IPS-18c (cell line): ENCODE data around the gene PLA2G5.
"Not testable (repeated sequence)": the region's sequence is repeated elsewhere in the genome, so short reads cannot be mapped to it uniquely, and the experiment has no call there.

ENCODE experiments used
- H3K4me3 ChIP-seq: 2 replicates; pipeline ENCODE4 v1.7.0; 2013; ENCODE audit warnings: low read depth, mild to moderate bottlenecking, low read length, moderate library complexity; ENCODE audit not compliant: insufficient read depth
- H3K9me3 ChIP-seq: one replicate; pipeline ENCODE4 v1.6.1; 2013; ENCODE audit warnings: mild to moderate bottlenecking, low read length, moderate library complexity; ENCODE audit not compliant: control insufficient read depth, insufficient read depth

Gene PLA2G5

GRCh38 chr1:20069874-20070273, at the start of gene PLA2G5:
Gene PLA2G5, plus strand, starts transcription at chr1:20070194. Its CDS starts 14,637 bp downstream, at chr1:20084831.
- no peaks in the 10 kb centered on the region for H3K9me3 ChIP-seq
- H3K4me3 ChIP-seq, result no peak within 1 kb of the TSS

- Histone ChIP-seq H3K9me3 (no peaks in the 10 kb centered on the region), H3K4me3 (no peak overlapping the region)
Measured at GRCh38 chr1:20028125-20028524, 41.9 kb upstream of the PLA2G5 start.

- Histone ChIP-seq H3K4me3 (no peak overlapping the region), H3K9me3 (no peaks in the 10 kb centered on the region)
Measured at GRCh38 chr1:20028726-20029125, 41.3 kb upstream of the PLA2G5 start.

GRCh38 chr1:20029178-20029912, 40.6 kb upstream of the PLA2G5 start:
- Histone ChIP-seq H3K4me3 (no peak overlapping the region; the same call in 1 of the 2 replicates), H3K9me3 (no peaks in the 10 kb centered on the region)

- H3K4me3 ChIP-seq, result not testable (repeated sequence)
Measured at GRCh38 chr1:20030436-20031151, 39.4 kb upstream of the PLA2G5 start.

GRCh38 chr1:20031161-20031560, 38.8 kb upstream of the PLA2G5 start:
- H3K4me3 ChIP-seq, result no peak overlapping the region

More at GRCh38 chr1:20030436-20031151, 39.4 kb upstream of the PLA2G5 start:
- not testable (repeated sequence) for H3K9me3 ChIP-seq

GRCh38 chr1:20031836-20032235, 38.2 kb upstream of the PLA2G5 start:
- Histone ChIP-seq H3K9me3 (no peaks in the 10 kb centered on the region), H3K4me3 (no peak overlapping the region)

More at GRCh38 chr1:20031161-20031560, 38.8 kb upstream of the PLA2G5 start:
- no peaks in the 10 kb centered on the region for H3K9me3 ChIP-seq

- no peak overlapping the region for H3K4me3 ChIP-seq
- H3K9me3 ChIP-seq, result no peaks in the 10 kb centered on the region
Measured at GRCh38 chr1:20032425-20032824, 37.6 kb upstream of the PLA2G5 start.

GRCh38 chr1:20033420-20033819, 36.6 kb upstream of the PLA2G5 start:
- no peaks in the 10 kb centered on the region for H3K9me3 ChIP-seq
- no peak overlapping the region for H3K4me3 ChIP-seq

GRCh38 chr1:20035114-20035513, 34.9 kb upstream of the PLA2G5 start:
- no peak overlapping the region for H3K4me3 ChIP-seq
- no peaks in the 10 kb centered on the region for H3K9me3 ChIP-seq

GRCh38 chr1:20037877-20038276, 32.1 kb upstream of the PLA2G5 start:
- Histone ChIP-seq H3K4me3 (no peak overlapping the region), H3K9me3 (no peaks in the 10 kb centered on the region)

GRCh38 chr1:20047096-20047495, 22.9 kb upstream of the PLA2G5 start:
- Histone ChIP-seq H3K9me3 (no peaks in the 10 kb centered on the region), H3K4me3 (no peak overlapping the region)

- Histone ChIP-seq H3K4me3 (no peak overlapping the region), H3K9me3 (no peaks in the 10 kb centered on the region)
Measured at GRCh38 chr1:20048563-20048962, 21.4 kb upstream of the PLA2G5 start.

GRCh38 chr1:20049056-20049798, 20.8 kb upstream of the PLA2G5 start:
- H3K9me3 ChIP-seq, H3K4me3 ChIP-seq: not testable (repeated sequence)

- Histone ChIP-seq H3K4me3 (no peak overlapping the region), H3K9me3 (no peaks in the 10 kb centered on the region)
Measured at GRCh38 chr1:20051218-20051829, 18.7 kb upstream of the PLA2G5 start.

- Histone ChIP-seq H3K9me3 (no peaks in the 10 kb centered on the region), H3K4me3 (no peak overlapping the region)
Measured at GRCh38 chr1:20052386-20052785, 17.6 kb upstream of the PLA2G5 start.

GRCh38 chr1:20057886-20058420, 12.0 kb upstream of the PLA2G5 start:
- H3K4me3 ChIP-seq, result no peak overlapping the region
- H3K9me3 ChIP-seq, result no peaks in the 10 kb centered on the region
